GM19328 (cell line): ENCODE measurements around the gene FHAD1.

ENCODE experiments used
- ATAC-seq: cut with Tn5 transposase; IDR thresholded peaks from one replicate; pipeline ENCODE4 v1.9.1; 2021; ENCODE audit warnings: mild to moderate bottlenecking, moderate library complexity; ENCODE audit not compliant: unreplicated experiment

The FHAD1 gene

GRCh38 chr1:15343729-15344128 is 96.7 kb downstream of the FHAD1 start:
- ATAC-seq = no peak

GRCh38 chr1:15344380-15344779 is 97.4 kb downstream of the FHAD1 start:
- no peak for ATAC-seq

- no peak for ATAC-seq
These were observed 98.0 kb downstream of the FHAD1 start for GRCh38 chr1:15344800-15345704.

- no peak for ATAC-seq
These were observed 98.8 kb downstream of the FHAD1 start for GRCh38 chr1:15345705-15346345.

- no peak for ATAC-seq
These were observed 99.5 kb downstream of the FHAD1 start for GRCh38 chr1:15346346-15347030.

- ATAC-seq = no peak
These were observed 100.2 kb downstream of the FHAD1 start for GRCh38 chr1:15347182-15347581.

GRCh38 chr1:15348648-15349047 is 101.6 kb downstream of the FHAD1 start:
- no peak for ATAC-seq

GRCh38 chr1:15349133-15349532 is 102.1 kb downstream of the FHAD1 start:
- no peak for ATAC-seq

- no peak for ATAC-seq
These were observed 103.1 kb downstream of the FHAD1 start for GRCh38 chr1:15350151-15350550.

GRCh38 chr1:15350551-15351200 is 103.7 kb downstream of the FHAD1 start:
- ATAC-seq = no peak

- no peak for ATAC-seq
These were observed 104.3 kb downstream of the FHAD1 start for GRCh38 chr1:15351310-15351709.

GRCh38 chr1:15352128-15352957 is 105.3 kb downstream of the FHAD1 start:
- no peak for ATAC-seq

- no peak for ATAC-seq
These were observed 107.0 kb downstream of the FHAD1 start for GRCh38 chr1:15353839-15354579.

GRCh38 chr1:15354580-15354965 is 107.5 kb downstream of the FHAD1 start:
- ATAC-seq = no peak

GRCh38 chr1:15355968-15356625 is 109.1 kb downstream of the FHAD1 start:
- no peak for ATAC-seq

GRCh38 chr1:15357612-15358207 is 110.7 kb downstream of the FHAD1 start:
- ATAC-seq = no peak

- no peak for ATAC-seq
These were observed 111.6 kb downstream of the FHAD1 start for GRCh38 chr1:15358565-15359133.

GRCh38 chr1:15360700-15361099 is 113.7 kb downstream of the FHAD1 start:
- no peak for ATAC-seq
